Transverse colon (tissue), 4 donors: ENCODE results near the gene GAPDHS. TPM values are rescaled to one million over a fixed set of nuclear protein-coding genes. Genes with fewer than 3 reads are reported as not detected.

ENCODE experiments used
- DNase-seq: peaks from one replicate; pipeline ENCODE4 v3.0.0-alpha.2; 2019
- H3K27ac ChIP-seq, 4 donors: fragments of 200-600 bp; sonication (generic); 2 replicates each; pipeline ENCODE4 v1.5.1; 2016 to 2018; ENCODE audit warnings: inconsistent platforms in 4 of 4
- H3K27me3 ChIP-seq: fragments of 200-600 bp; sonication (generic); 2 replicates; pipeline ENCODE4 v1.5.1; 2017; ENCODE audit warnings: inconsistent platforms
- H3K36me3 ChIP-seq, 4 donors: fragments of 200-600 bp; sonication (generic); 2 replicates each; pipeline ENCODE4 v1.5.1; 2017 to 2019; ENCODE audit warnings: inconsistent platforms in 4 of 4
- H3K4me1 ChIP-seq, 4 donors: fragments of 200-600 bp; sonication (generic); 2 replicates each; pipeline ENCODE4 v1.5.1; 2017 to 2020; ENCODE audit warnings: inconsistent platforms in 4 of 4
- H3K4me3 ChIP-seq, 4 donors: fragments of 200-600 bp; sonication (generic); 1 replicate in 1 of 4; 2 replicates in 3 of 4; pipeline versions ENCODE4 v1.5.1 to v1.6.1; 2017 to 2019; ENCODE audit warnings: inconsistent platforms in 4 of 4
- H3K9me3 ChIP-seq, 2 donors: fragments of 200-600 bp; sonication (generic); 2 replicates each; pipeline ENCODE4 v1.5.1; 2017 to 2019; ENCODE audit warnings: inconsistent platforms in 2 of 2
- CTCF ChIP-seq, 5 experiments: fragments of 200-600 bp in 3 of 5; fragments of 450-650 bp in 2 of 5; sonication (generic) in 3 of 5; IDR thresholded peaks; 1 replicate in 2 of 5; 2 replicates in 3 of 5; pipeline ENCODE4 v1.5.1; 2016 to 2017; ENCODE audit warnings: antibody characterized with exemption in 5 of 5, inconsistent platforms in 3 of 5, mild to moderate bottlenecking in 2 of 5, moderate library complexity in 1 of 5
- EP300 ChIP-seq: sonication (generic); formaldehyde crosslinking; IDR thresholded peaks from one replicate; pipeline ENCODE4 v1.6.1; 2017; ENCODE audit warnings: antibody characterized with exemption, low read depth
- POLR2A ChIP-seq: fragments of 450-650 bp; IDR thresholded peaks from one replicate; pipeline ENCODE4 v1.6.1; 2016; ENCODE audit warnings: antibody characterized with exemption, mild to moderate bottlenecking, moderate library complexity
- POLR2AphosphoS5 ChIP-seq, 3 donors: sonication (generic); formaldehyde crosslinking; IDR thresholded peaks; one replicate each; pipeline ENCODE4 v1.6.1; 2016; ENCODE audit warnings: antibody characterized with exemption in 3 of 3
- WGBS, 2 donors: methylation state at CpG; one replicate each; pipeline ENCODE4 v1.1.5; 2018; ENCODE audit warnings: low coverage in 1 of 2; 5-methylcytosine and 5-hydroxymethylcytosine counted together
- in situ Hi-C, 4 donors: fragments of 200-750 bp; cut with MboI; loops; one replicate each; pipeline versions ENCODE4 v1.15.0 to v1.15.1; 2017; ENCODE audit warnings: low sequenced_read_pairs in 3 of 4, low pct_ligation_motif_present in 1 of 4, low pct_unique_long_range_greater_than_20kb in 1 of 4
- intact Hi-C: fragments of 100-400 bp; cut with DNase I; formaldehyde crosslinking; loops from one replicate; pipeline ENCODE4 v1.15.1; 2023; ENCODE audit warnings: low total_unique reads
- total RNA-seq, 4 donors: library from RNA; depleted of rRNA; stranded (reverse); fragments of >200 nt; gene quantifications; one replicate each; pipeline ENCODE4 v1.1.0, GENCODE V29; 2016

The GAPDHS gene
- total RNA-seq, 4 donors from 2014 or later, result not detected

- peak; percentile 60 for DNase-seq
- WGBS, 2 donors, result 3% methylated on average over 25 of the region's 27 CpGs; no CpG with 5 or more reads in 1 of the 2 donors
- H3K4me1 ChIP-seq, result peaks cover 14 to 21% (median 17%) of the 10 kb centered on the region in 4 donors
- intact Hi-C loops (loop anchor here (10.0 kb wide), 2 partner anchors 89 to 169 kb away; partner anchors contain the start of gene KMT2B), in situ Hi-C loops (no loop called here)
- H3K4me3 ChIP-seq, result peak overlapping the region; percentile 75 to 87 (median 81)
- no peaks in the 10 kb centered on the region for H3K27me3 ChIP-seq
- H3K9me3 ChIP-seq, result no peaks in the 10 kb centered on the region
- TF ChIP-seq EP300 (no peak), POLR2A (no peak), POLR2AphosphoS5 (IDR thresholded peaks at IDR 0.05) (no peak), CTCF (IDR thresholded peaks at IDR 0.05) (no peak)
- H3K36me3 ChIP-seq, result no peaks in the 10 kb centered on the region
- peak overlapping the region; percentile 75 to 90 (median 83) for H3K27ac ChIP-seq
These were observed 12.7 kb downstream of the GAPDHS start for GRCh38 chr19:35545855-35546381.

- no peaks in the 10 kb centered on the region for H3K36me3 ChIP-seq
- WGBS, 2 donors, result 79% methylated on average over 8 of the region's 8 CpGs; no CpG with 5 or more reads in 1 of the 2 donors
- peak overlapping the region in 1 of 4 donors; percentile 85 for H3K27ac ChIP-seq
- peaks cover 14 to 21% (median 17%) of the 10 kb centered on the region in 4 donors for H3K4me1 ChIP-seq
- in situ Hi-C loops, result no loop called here
- DNase-seq, result no peak
- peak overlapping the region in 3 of 4 donors; percentile 75 to 85 (median 77) for H3K4me3 ChIP-seq
- intact Hi-C loops, result loop anchor here (10.0 kb wide), 2 partner anchors 88 to 168 kb away; partner anchors contain the start of gene KMT2B
- TF ChIP-seq EP300 (no peak), POLR2AphosphoS5 (IDR thresholded peaks at IDR 0.05) (no peak), CTCF (IDR thresholded peaks at IDR 0.05) (no peak), POLR2A (no peak)
- no peaks in the 10 kb centered on the region for H3K9me3 ChIP-seq
- H3K27me3 ChIP-seq, result no peaks in the 10 kb centered on the region
These were observed 13.3 kb downstream of the GAPDHS start for GRCh38 chr19:35546532-35546931.

GRCh38 chr19:35549174-35549788, 16.0 kb downstream of the GAPDHS start:
- peaks cover 14 to 17% (median 16%) of the 10 kb centered on the region in 4 donors for H3K4me1 ChIP-seq
- H3K27me3 ChIP-seq, result no peaks in the 10 kb centered on the region

More at GRCh38 chr19:35549174-35549788, 16.0 kb downstream of the GAPDHS start:
- H3K9me3 ChIP-seq, result no peaks in the 10 kb centered on the region
- 0 to 20% methylated on average over 3 to 6 of the region's 6 CpGs for WGBS, 2 donors
- peak; percentile 56 for DNase-seq
- intact Hi-C loops, result loop anchor here (10.0 kb wide), 2 partner anchors 86 to 166 kb away; partner anchors contain the start of gene KMT2B
- no peak overlapping the region for H3K27ac ChIP-seq
- TF ChIP-seq POLR2AphosphoS5 (IDR thresholded peaks at IDR 0.05), result no peak
- TF ChIP-seq CTCF (IDR thresholded peaks at IDR 0.05), result peak; percentile 73 to 85 (median 76)
- no peak for TF ChIP-seq EP300
- no peak for TF ChIP-seq POLR2A
- H3K4me3 ChIP-seq, result no peak overlapping the region
- no peaks in the 10 kb centered on the region for H3K36me3 ChIP-seq
- in situ Hi-C loops, result no loop called here
